WTC11 (cell line): ENCODE measurements around the gene MKX.

Experiments used
- CREB1 ChIP-seq: sonication (generic); formaldehyde crosslinking; IDR thresholded peaks from 2 replicates; pipeline ENCODE4 v1.8.0; 2023; ENCODE audit warnings: mild to moderate bottlenecking, missing genetic modification reagents
- CREM ChIP-seq: sonication (generic); formaldehyde crosslinking; IDR thresholded peaks from 2 replicates; pipeline ENCODE4 v1.8.1; 2022; ENCODE audit warnings: mild to moderate bottlenecking, missing genetic modification reagents, moderate library complexity
- KAT7 ChIP-seq: sonication (generic); formaldehyde crosslinking; IDR thresholded peaks from 2 replicates; pipeline ENCODE4 v1.8.1; 2023; ENCODE audit warnings: missing genetic modification reagents, mild to moderate bottlenecking, borderline replicate concordance
- MXD4 ChIP-seq: fragments of 250-450 bp; sonication (Bioruptor Pico); IDR thresholded peaks from 2 replicates; pipeline ENCODE4 v1.8.0; 2021; ENCODE audit warnings: mild to moderate bottlenecking, moderate library complexity, borderline replicate concordance
- NR3C1 ChIP-seq: sonication (generic); formaldehyde crosslinking; conservative IDR thresholded peaks from 2 replicates; pipeline ENCODE4 v1.8.1; 2023; ENCODE audit warnings: low read depth, mild to moderate bottlenecking, missing genetic modification reagents
- RELA ChIP-seq: sonication (generic); formaldehyde crosslinking; IDR thresholded peaks from 2 replicates; pipeline ENCODE4 v1.8.1; 2022; ENCODE audit warnings: missing genetic modification reagents, mild to moderate bottlenecking, borderline replicate concordance
- TEAD4 ChIP-seq: sonication (generic); formaldehyde crosslinking; IDR thresholded peaks from 2 replicates; pipeline ENCODE4 v1.8.0; 2022; ENCODE audit warnings: mild to moderate bottlenecking, missing genetic modification reagents
- ZNF138 ChIP-seq: sonication (generic); formaldehyde crosslinking; conservative IDR thresholded peaks from 2 replicates; pipeline ENCODE4 v1.8.1; 2022; ENCODE audit warnings: mild to moderate bottlenecking, moderate library complexity, missing genetic modification reagents
- TF ChIP-seq, protein P1 (sequence below): fragments of 200-600 bp; IDR thresholded peaks from 2 replicates; pipeline ENCODE4 v1.8.0; 2022; ENCODE audit warnings: antibody characterized with exemption
- TF ChIP-seq, protein P2 (sequence below): sonication (generic); formaldehyde crosslinking; IDR thresholded peaks from 2 replicates; pipeline ENCODE4 v1.8.1; 2022; ENCODE audit warnings: mild to moderate bottlenecking, missing genetic modification reagents, moderate library complexity, borderline replicate concordance
- TF ChIP-seq, protein P3 (sequence below): sonication (generic); formaldehyde crosslinking; IDR thresholded peaks from 2 replicates; pipeline ENCODE4 v1.8.0; 2022; ENCODE audit warnings: mild to moderate bottlenecking, missing genetic modification reagents
- TF ChIP-seq, protein P4 (sequence below): sonication (generic); formaldehyde crosslinking; IDR thresholded peaks from 2 replicates; pipeline ENCODE4 v1.8.1; 2023; ENCODE audit warnings: mild to moderate bottlenecking, moderate library complexity, missing genetic modification reagents

DNA sequence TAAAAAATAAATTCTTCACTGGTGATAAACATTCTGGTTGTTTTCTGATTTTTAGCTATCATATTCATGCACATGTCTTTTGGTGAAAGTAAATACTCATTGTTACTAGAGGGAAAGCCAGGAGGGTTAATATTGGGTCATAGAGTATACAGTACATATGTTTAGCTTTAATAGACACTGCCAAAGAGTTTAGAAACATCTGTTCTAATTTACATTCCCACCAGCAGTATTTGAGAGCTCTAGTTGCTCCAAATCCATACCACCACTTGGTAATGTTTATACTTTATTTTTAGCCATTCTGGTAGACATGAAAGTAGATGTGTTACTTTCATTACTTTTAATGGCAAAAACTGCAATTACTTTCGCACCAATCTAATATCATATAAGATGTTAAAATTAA lies 108.8 kb downstream of the MKX start:
- TF ChIP-seq, protein P1, sequence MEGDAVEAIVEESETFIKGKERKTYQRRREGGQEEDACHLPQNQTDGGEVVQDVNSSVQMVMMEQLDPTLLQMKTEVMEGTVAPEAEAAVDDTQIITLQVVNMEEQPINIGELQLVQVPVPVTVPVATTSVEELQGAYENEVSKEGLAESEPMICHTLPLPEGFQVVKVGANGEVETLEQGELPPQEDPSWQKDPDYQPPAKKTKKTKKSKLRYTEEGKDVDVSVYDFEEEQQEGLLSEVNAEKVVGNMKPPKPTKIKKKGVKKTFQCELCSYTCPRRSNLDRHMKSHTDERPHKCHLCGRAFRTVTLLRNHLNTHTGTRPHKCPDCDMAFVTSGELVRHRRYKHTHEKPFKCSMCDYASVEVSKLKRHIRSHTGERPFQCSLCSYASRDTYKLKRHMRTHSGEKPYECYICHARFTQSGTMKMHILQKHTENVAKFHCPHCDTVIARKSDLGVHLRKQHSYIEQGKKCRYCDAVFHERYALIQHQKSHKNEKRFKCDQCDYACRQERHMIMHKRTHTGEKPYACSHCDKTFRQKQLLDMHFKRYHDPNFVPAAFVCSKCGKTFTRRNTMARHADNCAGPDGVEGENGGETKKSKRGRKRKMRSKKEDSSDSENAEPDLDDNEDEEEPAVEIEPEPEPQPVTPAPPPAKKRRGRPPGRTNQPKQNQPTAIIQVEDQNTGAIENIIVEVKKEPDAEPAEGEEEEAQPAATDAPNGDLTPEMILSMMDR: no peak
- TF ChIP-seq RELA (CRISPR knock-in tag) (no peak), NR3C1 (CRISPR knock-in tag) (no peak), CREM (CRISPR knock-in tag) (no peak), CREB1 (CRISPR knock-in tag) (no peak), KAT7 (CRISPR knock-in tag) (no peak), ZNF138 (CRISPR knock-in tag) (no peak), TEAD4 (no peak), MXD4 (CRISPR knock-in tag) (no peak)
- TF ChIP-seq, protein P2, sequence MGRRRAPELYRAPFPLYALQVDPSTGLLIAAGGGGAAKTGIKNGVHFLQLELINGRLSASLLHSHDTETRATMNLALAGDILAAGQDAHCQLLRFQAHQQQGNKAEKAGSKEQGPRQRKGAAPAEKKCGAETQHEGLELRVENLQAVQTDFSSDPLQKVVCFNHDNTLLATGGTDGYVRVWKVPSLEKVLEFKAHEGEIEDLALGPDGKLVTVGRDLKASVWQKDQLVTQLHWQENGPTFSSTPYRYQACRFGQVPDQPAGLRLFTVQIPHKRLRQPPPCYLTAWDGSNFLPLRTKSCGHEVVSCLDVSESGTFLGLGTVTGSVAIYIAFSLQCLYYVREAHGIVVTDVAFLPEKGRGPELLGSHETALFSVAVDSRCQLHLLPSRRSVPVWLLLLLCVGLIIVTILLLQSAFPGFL (CRISPR knock-in tag): no peak
- TF ChIP-seq, protein P3, sequence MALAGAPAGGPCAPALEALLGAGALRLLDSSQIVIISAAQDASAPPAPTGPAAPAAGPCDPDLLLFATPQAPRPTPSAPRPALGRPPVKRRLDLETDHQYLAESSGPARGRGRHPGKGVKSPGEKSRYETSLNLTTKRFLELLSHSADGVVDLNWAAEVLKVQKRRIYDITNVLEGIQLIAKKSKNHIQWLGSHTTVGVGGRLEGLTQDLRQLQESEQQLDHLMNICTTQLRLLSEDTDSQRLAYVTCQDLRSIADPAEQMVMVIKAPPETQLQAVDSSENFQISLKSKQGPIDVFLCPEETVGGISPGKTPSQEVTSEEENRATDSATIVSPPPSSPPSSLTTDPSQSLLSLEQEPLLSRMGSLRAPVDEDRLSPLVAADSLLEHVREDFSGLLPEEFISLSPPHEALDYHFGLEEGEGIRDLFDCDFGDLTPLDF: no peak
- TF ChIP-seq, protein P4, sequence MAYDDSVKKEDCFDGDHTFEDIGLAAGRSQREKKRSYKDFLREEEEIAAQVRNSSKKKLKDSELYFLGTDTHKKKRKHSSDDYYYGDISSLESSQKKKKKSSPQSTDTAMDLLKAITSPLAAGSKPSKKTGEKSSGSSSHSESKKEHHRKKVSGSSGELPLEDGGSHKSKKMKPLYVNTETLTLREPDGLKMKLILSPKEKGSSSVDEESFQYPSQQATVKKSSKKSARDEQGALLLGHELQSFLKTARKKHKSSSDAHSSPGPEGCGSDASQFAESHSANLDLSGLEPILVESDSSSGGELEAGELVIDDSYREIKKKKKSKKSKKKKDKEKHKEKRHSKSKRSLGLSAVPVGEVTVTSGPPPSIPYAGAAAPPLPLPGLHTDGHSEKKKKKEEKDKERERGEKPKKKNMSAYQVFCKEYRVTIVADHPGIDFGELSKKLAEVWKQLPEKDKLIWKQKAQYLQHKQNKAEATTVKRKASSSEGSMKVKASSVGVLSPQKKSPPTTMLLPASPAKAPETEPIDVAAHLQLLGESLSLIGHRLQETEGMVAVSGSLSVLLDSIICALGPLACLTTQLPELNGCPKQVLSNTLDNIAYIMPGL (CRISPR knock-in tag): no peak
